Esophagus muscularis mucosa (tissue), 4 donors: ENCODE results near the gene KRTAP10-11.

Experiments used
- EP300 ChIP-seq: sonication (generic); formaldehyde crosslinking; IDR thresholded peaks from one replicate; pipeline ENCODE4 v1.6.1; 2017; ENCODE audit warnings: antibody characterized with exemption
- POLR2A ChIP-seq: fragments of 450-650 bp; IDR thresholded peaks from one replicate; pipeline ENCODE4 v1.6.1; 2017; ENCODE audit warnings: antibody characterized with exemption, moderate library complexity, mild to moderate bottlenecking, low read depth
- POLR2AphosphoS5 ChIP-seq, 2 donors: sonication (generic); formaldehyde crosslinking; IDR thresholded peaks; one replicate each; pipeline ENCODE4 v1.6.1; 2017; ENCODE audit warnings: antibody characterized with exemption in 2 of 2
- TF ChIP-seq, protein P1 (sequence below), 3 experiments: fragments of 200-600 bp in 2 of 3; fragments of 450-650 bp in 1 of 3; sonication (generic) in 2 of 3; IDR thresholded peaks; one replicate each; pipeline ENCODE4 v1.5.1; 2017 to 2019; ENCODE audit warnings: antibody characterized with exemption in 3 of 3, mild to moderate bottlenecking in 2 of 3, moderate library complexity in 1 of 3

- TF ChIP-seq, protein P1, sequence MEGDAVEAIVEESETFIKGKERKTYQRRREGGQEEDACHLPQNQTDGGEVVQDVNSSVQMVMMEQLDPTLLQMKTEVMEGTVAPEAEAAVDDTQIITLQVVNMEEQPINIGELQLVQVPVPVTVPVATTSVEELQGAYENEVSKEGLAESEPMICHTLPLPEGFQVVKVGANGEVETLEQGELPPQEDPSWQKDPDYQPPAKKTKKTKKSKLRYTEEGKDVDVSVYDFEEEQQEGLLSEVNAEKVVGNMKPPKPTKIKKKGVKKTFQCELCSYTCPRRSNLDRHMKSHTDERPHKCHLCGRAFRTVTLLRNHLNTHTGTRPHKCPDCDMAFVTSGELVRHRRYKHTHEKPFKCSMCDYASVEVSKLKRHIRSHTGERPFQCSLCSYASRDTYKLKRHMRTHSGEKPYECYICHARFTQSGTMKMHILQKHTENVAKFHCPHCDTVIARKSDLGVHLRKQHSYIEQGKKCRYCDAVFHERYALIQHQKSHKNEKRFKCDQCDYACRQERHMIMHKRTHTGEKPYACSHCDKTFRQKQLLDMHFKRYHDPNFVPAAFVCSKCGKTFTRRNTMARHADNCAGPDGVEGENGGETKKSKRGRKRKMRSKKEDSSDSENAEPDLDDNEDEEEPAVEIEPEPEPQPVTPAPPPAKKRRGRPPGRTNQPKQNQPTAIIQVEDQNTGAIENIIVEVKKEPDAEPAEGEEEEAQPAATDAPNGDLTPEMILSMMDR (IDR thresholded peaks at IDR 0.05), result no peak
- no peak for TF ChIP-seq POLR2A
- no peak for TF ChIP-seq EP300
- no peak for TF ChIP-seq POLR2AphosphoS5 (IDR thresholded peaks at IDR 0.05)
These were observed 37.0 kb upstream of the KRTAP10-11 start for GRCh38 chr21:44609193-44609592.
